GM12873 (cell line): ENCODE results near the gene MPG.

Experiments used
- TF ChIP-seq, protein P1 (sequence below): IDR thresholded peaks from 2 replicates; pipeline ENCODE4 v1.5.1; 2012; ENCODE audit warnings: low read depth, mild to moderate bottlenecking, moderate library complexity, low read length, control low read depth; ENCODE audit not compliant: insufficient read depth; ENCODE audit errors: missing control alignments

The MPG gene

DNA sequence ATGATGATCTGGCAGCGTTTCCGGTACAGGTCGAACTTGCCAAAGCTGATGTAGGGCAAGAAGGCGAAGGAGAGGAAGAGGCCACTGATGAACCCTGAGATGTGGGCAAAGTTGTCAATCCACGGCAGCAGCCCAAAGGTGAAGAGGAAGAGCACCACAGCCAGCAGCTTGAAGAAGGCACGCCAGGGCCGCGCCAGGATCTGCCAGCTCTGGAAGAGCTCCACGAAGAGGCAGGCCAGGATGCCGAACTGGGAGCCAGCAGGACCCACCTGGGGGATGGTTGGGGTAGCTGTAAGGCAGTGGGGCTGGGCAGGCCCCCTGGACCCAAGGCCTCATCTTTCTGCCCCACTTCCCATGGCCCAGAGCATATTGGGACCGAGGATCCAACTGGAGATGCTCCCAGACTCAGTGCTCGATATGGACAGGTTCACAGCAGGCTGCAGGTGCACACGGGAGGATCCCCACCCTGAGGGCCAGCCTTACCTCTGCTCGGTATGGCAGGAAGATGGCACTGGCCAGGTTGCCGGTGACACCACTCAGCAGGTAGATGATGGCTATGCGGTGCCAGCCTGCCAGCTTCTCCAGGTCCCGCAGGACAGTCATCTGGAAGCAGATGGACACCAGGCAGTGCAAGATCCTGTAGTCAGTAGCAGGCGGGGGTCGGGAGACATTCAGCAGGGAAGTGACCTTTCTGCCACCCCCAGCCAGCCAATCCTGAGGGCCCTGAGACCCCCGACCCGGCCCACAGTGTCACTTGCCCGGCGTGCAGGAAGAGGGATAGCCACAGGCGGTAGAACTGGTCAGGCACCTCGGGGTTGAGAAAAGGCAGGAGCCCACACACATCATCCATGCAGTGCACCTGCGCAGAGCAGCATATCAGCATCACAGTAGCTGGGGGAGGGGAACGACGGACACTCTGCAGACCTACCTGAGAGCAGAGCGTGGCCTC is 19.3 kb upstream of the MPG start:
- TF ChIP-seq, protein P1, sequence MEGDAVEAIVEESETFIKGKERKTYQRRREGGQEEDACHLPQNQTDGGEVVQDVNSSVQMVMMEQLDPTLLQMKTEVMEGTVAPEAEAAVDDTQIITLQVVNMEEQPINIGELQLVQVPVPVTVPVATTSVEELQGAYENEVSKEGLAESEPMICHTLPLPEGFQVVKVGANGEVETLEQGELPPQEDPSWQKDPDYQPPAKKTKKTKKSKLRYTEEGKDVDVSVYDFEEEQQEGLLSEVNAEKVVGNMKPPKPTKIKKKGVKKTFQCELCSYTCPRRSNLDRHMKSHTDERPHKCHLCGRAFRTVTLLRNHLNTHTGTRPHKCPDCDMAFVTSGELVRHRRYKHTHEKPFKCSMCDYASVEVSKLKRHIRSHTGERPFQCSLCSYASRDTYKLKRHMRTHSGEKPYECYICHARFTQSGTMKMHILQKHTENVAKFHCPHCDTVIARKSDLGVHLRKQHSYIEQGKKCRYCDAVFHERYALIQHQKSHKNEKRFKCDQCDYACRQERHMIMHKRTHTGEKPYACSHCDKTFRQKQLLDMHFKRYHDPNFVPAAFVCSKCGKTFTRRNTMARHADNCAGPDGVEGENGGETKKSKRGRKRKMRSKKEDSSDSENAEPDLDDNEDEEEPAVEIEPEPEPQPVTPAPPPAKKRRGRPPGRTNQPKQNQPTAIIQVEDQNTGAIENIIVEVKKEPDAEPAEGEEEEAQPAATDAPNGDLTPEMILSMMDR = no peak

- TF ChIP-seq, protein P1 = no peak
Measured at GRCh38 chr16:59440-60059, 18.5 kb upstream of the MPG start.

DNA sequence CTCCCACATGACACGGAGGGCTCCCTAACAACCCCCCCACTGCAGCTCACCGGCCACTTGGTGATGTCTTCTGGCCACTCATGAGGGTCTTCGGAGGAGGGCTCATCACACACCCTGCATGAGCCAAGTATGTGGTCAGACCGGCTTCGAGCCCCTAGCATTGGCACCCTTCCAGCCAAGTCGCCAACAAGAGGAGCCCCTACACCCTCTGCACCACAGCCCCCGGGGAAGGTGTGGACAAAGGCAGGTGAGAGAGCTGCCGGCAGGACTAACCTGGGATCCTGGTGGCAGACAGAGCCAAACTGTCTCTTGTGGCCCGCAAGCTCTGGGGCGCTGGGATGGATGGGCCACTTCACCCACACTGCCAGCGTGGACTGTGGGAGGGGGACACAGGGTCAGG is 17.9 kb upstream of the MPG start:
- TF ChIP-seq, protein P1 = no peak

DNA sequence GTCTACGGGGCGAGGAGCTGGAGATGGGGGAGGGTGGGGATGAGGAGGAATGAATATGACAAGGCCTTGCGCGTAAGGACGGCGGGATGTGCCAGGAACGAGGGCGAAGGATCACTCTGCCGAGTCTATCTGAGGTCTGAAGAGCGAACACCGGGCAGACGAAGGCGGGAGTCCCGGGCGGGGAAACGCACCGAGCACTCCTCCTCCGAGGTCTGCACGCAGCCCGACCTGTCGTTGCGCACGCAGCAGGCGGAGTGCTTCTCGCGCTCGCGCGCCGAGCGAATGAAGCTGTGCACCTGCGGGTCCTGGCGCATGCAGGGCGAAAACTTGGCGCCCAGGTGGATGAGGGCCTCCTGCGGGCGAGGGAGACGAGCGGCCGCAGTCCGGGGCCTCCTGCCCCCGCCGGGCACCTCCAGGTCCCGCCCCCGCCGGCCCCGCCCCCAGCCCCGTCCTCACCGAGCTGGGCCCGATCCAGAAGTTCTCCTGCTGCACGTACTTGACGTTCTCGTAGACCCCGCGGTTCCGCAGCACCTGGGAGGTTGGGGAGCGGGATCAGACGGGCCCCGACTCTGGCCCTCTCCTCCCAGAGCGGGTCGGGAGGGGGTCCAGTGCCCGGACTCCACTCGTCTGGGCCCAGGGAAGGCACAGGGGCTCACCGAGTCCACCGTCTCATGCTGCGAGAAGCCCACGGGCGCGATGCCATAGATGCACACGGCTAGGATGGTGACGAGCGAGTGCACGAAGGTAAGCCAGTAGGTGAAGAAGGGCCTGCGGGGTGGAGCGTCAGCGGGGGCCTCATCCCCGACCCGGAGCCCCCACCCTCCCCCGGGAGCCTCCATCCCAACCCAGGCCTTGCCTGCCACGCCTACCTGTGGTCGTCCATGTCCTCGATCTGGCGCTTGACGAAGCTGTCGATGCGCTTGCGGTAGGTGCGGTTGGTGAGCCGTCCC is 16.8 kb upstream of the MPG start:
- TF ChIP-seq, protein P1 = no peak

GRCh38 chr16:61879-62281 is 16.1 kb upstream of the MPG start:
- TF ChIP-seq, protein P1 = no peak

- TF ChIP-seq, protein P1 = no peak
Measured at GRCh38 chr16:62283-62967, 15.6 kb upstream of the MPG start.
